PFSK-1 (cell line): ENCODE data around the gene SEPTIN2.

ENCODE experiments used
- FOXP2 ChIP-seq: optimal IDR thresholded peaks from 2 replicates; pipeline ENCODE3; 2011; ENCODE audit warnings: borderline replicate concordance, control low read depth, inconsistent platforms; ENCODE audit not compliant: insufficient read depth; ENCODE audit errors: extremely low read length, extremely low read depth
- POLR2AphosphoS5 ChIP-seq: IDR thresholded peaks from 2 replicates; pipeline ENCODE4 v1.6.1; 2012; ENCODE audit warnings: low read depth, mild to moderate bottlenecking, control low read depth, low read length, moderate library complexity
- SIN3A ChIP-seq: IDR thresholded peaks from 2 replicates; pipeline ENCODE4 v1.6.1; 2012; ENCODE audit warnings: mild to moderate bottlenecking, low read length, moderate library complexity, borderline replicate concordance; ENCODE audit not compliant: insufficient read depth
- TAF1 ChIP-seq: IDR thresholded peaks from 2 replicates; pipeline ENCODE4 v1.6.1; 2012; ENCODE audit warnings: low read length, control low read depth, borderline replicate concordance; ENCODE audit not compliant: insufficient read depth

- no peak for TF ChIP-seq TAF1
- no peak for TF ChIP-seq POLR2AphosphoS5
- TF ChIP-seq SIN3A = no peak
- TF ChIP-seq FOXP2 = no peak
Observed at GRCh38 chr2:241280291-241280690, 35.4 kb upstream of the SEPTIN2 start.
